Transverse colon (tissue), 4 donors: ENCODE results near the gene SLAMF8. TPM values are rescaled to one million over a fixed set of nuclear protein-coding genes. Genes with fewer than 3 reads are reported as not detected.

ENCODE experiments used
- DNase-seq: peaks from one replicate; pipeline ENCODE4 v3.0.0-alpha.2; 2019
- H3K27ac ChIP-seq, 4 donors: fragments of 200-600 bp; sonication (generic); 2 replicates each; pipeline ENCODE4 v1.5.1; 2016 to 2018; ENCODE audit warnings: inconsistent platforms in 4 of 4
- H3K27me3 ChIP-seq: fragments of 200-600 bp; sonication (generic); 2 replicates; pipeline ENCODE4 v1.5.1; 2017; ENCODE audit warnings: inconsistent platforms
- H3K36me3 ChIP-seq, 4 donors: fragments of 200-600 bp; sonication (generic); 2 replicates each; pipeline ENCODE4 v1.5.1; 2017 to 2019; ENCODE audit warnings: inconsistent platforms in 4 of 4
- H3K4me1 ChIP-seq, 4 donors: fragments of 200-600 bp; sonication (generic); 2 replicates each; pipeline ENCODE4 v1.5.1; 2017 to 2020; ENCODE audit warnings: inconsistent platforms in 4 of 4
- H3K4me3 ChIP-seq, 4 donors: fragments of 200-600 bp; sonication (generic); 1 replicate in 1 of 4; 2 replicates in 3 of 4; pipeline versions ENCODE4 v1.5.1 to v1.6.1; 2017 to 2019; ENCODE audit warnings: inconsistent platforms in 4 of 4
- H3K9me3 ChIP-seq, 2 donors: fragments of 200-600 bp; sonication (generic); 2 replicates each; pipeline ENCODE4 v1.5.1; 2017 to 2019; ENCODE audit warnings: inconsistent platforms in 2 of 2
- EP300 ChIP-seq: sonication (generic); formaldehyde crosslinking; IDR thresholded peaks from one replicate; pipeline ENCODE4 v1.6.1; 2017; ENCODE audit warnings: antibody characterized with exemption, low read depth
- POLR2A ChIP-seq: fragments of 450-650 bp; IDR thresholded peaks from one replicate; pipeline ENCODE4 v1.6.1; 2016; ENCODE audit warnings: antibody characterized with exemption, mild to moderate bottlenecking, moderate library complexity
- POLR2AphosphoS5 ChIP-seq, 3 donors: sonication (generic); formaldehyde crosslinking; IDR thresholded peaks; one replicate each; pipeline ENCODE4 v1.6.1; 2016; ENCODE audit warnings: antibody characterized with exemption in 3 of 3
- WGBS, 2 donors: methylation state at CpG; one replicate each; pipeline ENCODE4 v1.1.5; 2018; ENCODE audit warnings: low coverage in 1 of 2; 5-methylcytosine and 5-hydroxymethylcytosine counted together
- in situ Hi-C, 4 donors: fragments of 200-750 bp; cut with MboI; loops; one replicate each; pipeline versions ENCODE4 v1.15.0 to v1.15.1; 2017; ENCODE audit warnings: low sequenced_read_pairs in 3 of 4, low pct_ligation_motif_present in 1 of 4, low pct_unique_long_range_greater_than_20kb in 1 of 4
- intact Hi-C: fragments of 100-400 bp; cut with DNase I; formaldehyde crosslinking; loops from one replicate; pipeline ENCODE4 v1.15.1; 2023; ENCODE audit warnings: low total_unique reads
- total RNA-seq, 4 donors: library from RNA; depleted of rRNA; stranded (reverse); fragments of >200 nt; gene quantifications; one replicate each; pipeline ENCODE4 v1.1.0, GENCODE V29; 2016
- TF ChIP-seq, protein P1 (sequence below), 5 experiments: fragments of 200-600 bp in 3 of 5; fragments of 450-650 bp in 2 of 5; sonication (generic) in 3 of 5; IDR thresholded peaks; 1 replicate in 2 of 5; 2 replicates in 3 of 5; pipeline ENCODE4 v1.5.1; 2016 to 2017; ENCODE audit warnings: antibody characterized with exemption in 5 of 5, inconsistent platforms in 3 of 5, mild to moderate bottlenecking in 2 of 5, moderate library complexity in 1 of 5

Gene SLAMF8
- total RNA-seq, 4 donors from 2014 or later = 0.37 to 7.1 (median 2.3) TPM

DNA sequence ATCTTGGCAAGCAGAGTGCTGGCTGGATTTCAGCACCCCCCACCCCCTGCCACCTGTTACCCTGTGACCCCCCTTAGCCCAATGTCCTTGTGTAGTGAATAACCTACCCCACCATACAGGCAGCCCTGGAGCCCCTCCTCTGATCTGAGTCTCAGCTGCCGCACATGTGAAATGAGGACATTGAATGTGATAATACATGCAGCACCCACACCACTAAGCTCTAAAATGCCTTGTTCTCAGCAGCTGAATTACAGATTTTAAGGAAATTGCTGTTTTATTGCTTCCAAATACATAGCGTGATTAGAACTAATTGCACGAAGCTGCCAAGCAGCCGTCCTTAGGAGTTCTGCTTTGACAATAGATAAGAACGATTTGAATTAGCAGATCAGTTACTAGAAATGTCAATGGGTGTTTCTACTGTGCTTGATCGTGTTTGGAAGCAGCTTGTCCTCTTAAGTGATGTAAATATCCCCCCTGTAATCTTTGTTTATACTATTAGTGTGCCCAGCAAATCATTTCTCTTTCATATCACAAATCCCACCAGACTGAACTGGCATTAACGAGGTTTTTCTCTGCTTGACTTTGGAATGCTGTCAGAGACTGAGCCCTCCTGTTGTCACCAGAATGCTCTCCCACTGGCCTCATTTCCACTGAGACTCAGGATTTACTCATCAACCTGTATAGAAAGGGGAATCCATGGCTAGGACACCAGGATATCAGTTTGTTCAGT is 4.9 kb downstream of the SLAMF8 start:
- no peaks in the 10 kb centered on the region for H3K36me3 ChIP-seq
- no peak for TF ChIP-seq POLR2A
- no peak for TF ChIP-seq POLR2AphosphoS5 (IDR thresholded peaks at IDR 0.05)
- TF ChIP-seq EP300 = no peak
- TF ChIP-seq, protein P1, sequence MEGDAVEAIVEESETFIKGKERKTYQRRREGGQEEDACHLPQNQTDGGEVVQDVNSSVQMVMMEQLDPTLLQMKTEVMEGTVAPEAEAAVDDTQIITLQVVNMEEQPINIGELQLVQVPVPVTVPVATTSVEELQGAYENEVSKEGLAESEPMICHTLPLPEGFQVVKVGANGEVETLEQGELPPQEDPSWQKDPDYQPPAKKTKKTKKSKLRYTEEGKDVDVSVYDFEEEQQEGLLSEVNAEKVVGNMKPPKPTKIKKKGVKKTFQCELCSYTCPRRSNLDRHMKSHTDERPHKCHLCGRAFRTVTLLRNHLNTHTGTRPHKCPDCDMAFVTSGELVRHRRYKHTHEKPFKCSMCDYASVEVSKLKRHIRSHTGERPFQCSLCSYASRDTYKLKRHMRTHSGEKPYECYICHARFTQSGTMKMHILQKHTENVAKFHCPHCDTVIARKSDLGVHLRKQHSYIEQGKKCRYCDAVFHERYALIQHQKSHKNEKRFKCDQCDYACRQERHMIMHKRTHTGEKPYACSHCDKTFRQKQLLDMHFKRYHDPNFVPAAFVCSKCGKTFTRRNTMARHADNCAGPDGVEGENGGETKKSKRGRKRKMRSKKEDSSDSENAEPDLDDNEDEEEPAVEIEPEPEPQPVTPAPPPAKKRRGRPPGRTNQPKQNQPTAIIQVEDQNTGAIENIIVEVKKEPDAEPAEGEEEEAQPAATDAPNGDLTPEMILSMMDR (IDR thresholded peaks at IDR 0.05) = no peak
- intact Hi-C loops = no loop called here
- in situ Hi-C loops = no loop called here
- H3K4me3 ChIP-seq = no peak overlapping the region
- no peaks in the 10 kb centered on the region for H3K4me1 ChIP-seq
- H3K27me3 ChIP-seq = no peaks in the 10 kb centered on the region
- no peak overlapping the region for H3K27ac ChIP-seq
- 52 to 62% methylated on average over 3 to 7 of the region's 7 CpGs for WGBS, 2 donors
- DNase-seq = no peak
- no peaks in the 10 kb centered on the region for H3K9me3 ChIP-seq

DNA sequence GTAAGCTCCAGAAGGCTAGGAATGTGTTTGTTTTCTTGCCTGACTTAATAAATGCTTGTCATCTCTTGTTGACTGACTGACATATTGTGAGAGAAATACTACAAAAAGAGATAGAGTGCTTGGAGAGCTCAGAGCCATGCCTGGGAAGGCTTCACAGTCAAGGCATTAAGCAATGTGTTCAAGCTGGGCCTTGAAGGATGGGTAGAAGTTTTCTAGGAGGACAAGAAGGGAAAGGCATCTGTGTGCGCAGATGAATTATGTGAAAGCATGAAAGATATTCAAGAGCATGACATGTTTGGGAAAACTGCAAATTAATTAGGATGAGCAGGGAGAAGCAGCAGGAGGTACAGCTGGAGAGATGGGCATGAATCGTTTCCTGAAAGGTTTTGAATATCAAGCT is 5.6 kb downstream of the SLAMF8 start:
- Histone ChIP-seq H3K4me1 (no peaks in the 10 kb centered on the region), H3K9me3 (no peaks in the 10 kb centered on the region), H3K27me3 (no peaks in the 10 kb centered on the region), H3K4me3 (no peak overlapping the region), H3K36me3 (no peaks in the 10 kb centered on the region), H3K27ac (no peak overlapping the region)
- intact Hi-C loops = no loop called here
- WGBS, 2 donors = 90 to 100% methylated on average over 2 of the region's 2 CpGs
- TF ChIP-seq EP300 (no peak), POLR2A (no peak), POLR2AphosphoS5 (IDR thresholded peaks at IDR 0.05) (no peak)
- TF ChIP-seq, protein P1 (IDR thresholded peaks at IDR 0.05) = no peak
- in situ Hi-C loops = no loop called here
- DNase-seq = no peak

DNA sequence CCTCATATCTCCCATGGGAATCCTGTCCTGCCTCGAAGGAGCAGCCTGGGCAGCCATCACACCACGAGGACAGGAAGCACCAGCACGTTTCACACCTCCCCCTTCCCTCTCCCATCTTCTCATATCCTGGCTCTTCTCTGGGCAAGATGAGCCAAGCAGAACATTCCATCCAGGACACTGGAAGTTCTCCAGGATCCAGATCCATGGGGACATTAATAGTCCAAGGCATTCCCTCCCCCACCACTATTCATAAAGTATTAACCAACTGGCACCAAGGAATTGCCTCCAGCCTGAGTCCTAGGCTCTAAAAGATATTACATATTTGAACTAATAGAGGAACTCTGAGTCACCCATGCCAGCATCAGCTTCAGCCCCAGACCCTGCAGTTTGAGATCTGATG is 8.7 kb downstream of the SLAMF8 start:
- no peak for DNase-seq
- TF ChIP-seq POLR2AphosphoS5 (IDR thresholded peaks at IDR 0.05) = no peak
- TF ChIP-seq, protein P1 (IDR thresholded peaks at IDR 0.05) = no peak
- no peak for TF ChIP-seq POLR2A
- TF ChIP-seq EP300 = no peak
- Histone ChIP-seq H3K4me3 (no peak overlapping the region), H3K36me3 (no peaks in the 10 kb centered on the region), H3K27ac (no peak overlapping the region), H3K9me3 (no peaks in the 10 kb centered on the region), H3K27me3 (no peaks in the 10 kb centered on the region), H3K4me1 (no peaks in the 10 kb centered on the region)
- intact Hi-C loops = no loop called here
- WGBS, 2 donors = 61% methylated on average over 3 of the region's 3 CpGs; no CpG with 5 or more reads in 1 of the 2 donors
- in situ Hi-C loops = no loop called here

DNA sequence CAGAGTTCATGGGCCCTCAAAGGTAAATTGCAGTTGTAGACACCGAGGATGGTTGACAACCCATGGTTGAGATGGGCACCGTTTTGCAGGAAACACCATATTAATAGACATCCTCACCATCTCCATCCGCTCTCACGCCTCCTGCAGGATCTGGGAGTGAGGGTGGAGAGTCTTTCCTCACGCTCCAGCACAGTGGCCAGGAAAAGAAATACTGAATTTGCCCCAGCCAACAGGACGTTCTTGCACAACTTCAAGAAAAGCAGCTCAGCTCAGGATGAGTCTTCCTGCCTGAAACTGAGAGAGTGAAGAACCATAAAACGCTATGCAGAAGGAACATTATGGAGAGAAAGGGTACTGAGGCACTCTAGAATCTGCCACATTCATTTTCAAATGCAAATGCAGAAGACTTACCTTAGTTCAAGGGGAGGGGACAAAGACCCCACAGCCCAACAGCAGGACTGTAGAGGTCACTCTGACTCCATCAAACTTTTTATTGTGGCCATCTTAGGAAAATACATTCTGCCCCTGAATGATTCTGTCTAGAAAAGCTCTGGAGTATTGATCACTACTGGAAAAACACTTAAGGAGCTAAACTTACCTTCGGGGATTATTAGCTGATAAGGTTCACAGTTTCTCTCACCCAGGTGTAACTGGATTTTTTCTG is 9.3 kb downstream of the SLAMF8 start:
- intact Hi-C loops = no loop called here
- Histone ChIP-seq H3K4me3 (no peak overlapping the region), H3K27ac (no peak overlapping the region), H3K9me3 (no peaks in the 10 kb centered on the region), H3K27me3 (no peaks in the 10 kb centered on the region), H3K4me1 (no peaks in the 10 kb centered on the region), H3K36me3 (no peaks in the 10 kb centered on the region)
- in situ Hi-C loops = no loop called here
- WGBS, 2 donors = 88 to 100% methylated on average over 1 to 8 of the region's 8 CpGs
- no peak for DNase-seq
- TF ChIP-seq, protein P1 (IDR thresholded peaks at IDR 0.05) = no peak
- no peak for TF ChIP-seq POLR2A
- TF ChIP-seq EP300 = no peak
- TF ChIP-seq POLR2AphosphoS5 (IDR thresholded peaks at IDR 0.05) = no peak
